HL-60 (cell line): ENCODE measurements around the gene SERPINA3.

Experiments used
- DNase-seq, 2 experiments: peaks; one replicate each; pipeline ENCODE4 v3.0.0-alpha.2; 2010 to 2020; ENCODE audit warnings: low read depth in 1 of 2, low spot score in 1 of 2
- H3K27ac ChIP-seq: fragments of 250-450 bp; sonication (Bioruptor Pico); replicated peaks from 2 replicates; pipeline ENCODE4 v1.5.1; 2020; ENCODE audit warnings: mild to moderate bottlenecking, moderate library complexity
- H3K27me3 ChIP-seq: fragments of 250-450 bp; sonication (Bioruptor Pico); 2 replicates; pipeline ENCODE4 v1.5.1; 2021; ENCODE audit warnings: mild to moderate bottlenecking, moderate library complexity; ENCODE audit not compliant: insufficient read depth, poor library complexity, severe bottlenecking
- H3K4me3 ChIP-seq: replicated peaks from 2 replicates; pipeline ENCODE4 v1.5.1; 2011; ENCODE audit warnings: mild to moderate bottlenecking, control low read depth, low read length; ENCODE audit not compliant: insufficient read depth
- CTCF ChIP-seq: IDR thresholded peaks from one replicate; pipeline ENCODE4 v1.5.1; 2011; ENCODE audit warnings: low read length, control low read depth, inconsistent platforms; ENCODE audit not compliant: insufficient read depth
- GABPA ChIP-seq: IDR thresholded peaks from 2 replicates; pipeline ENCODE4 v1.6.1; 2012; ENCODE audit warnings: low read depth
- POLR2AphosphoS5 ChIP-seq: IDR thresholded peaks from 2 replicates; pipeline ENCODE4 v1.6.1; 2012; ENCODE audit warnings: low read depth
- REST ChIP-seq: IDR thresholded peaks from 2 replicates; pipeline ENCODE4 v1.6.1; 2012; ENCODE audit warnings: low read depth; ENCODE audit not compliant: insufficient replicate concordance
- SPI1 ChIP-seq: IDR thresholded peaks from 2 replicates; pipeline ENCODE4 v1.6.1; 2012; ENCODE audit warnings: low read depth, mild to moderate bottlenecking, borderline replicate concordance

Gene SERPINA3

GRCh38 chr14:94646481-94646880, 34.3 kb downstream of the SERPINA3 start:
- no peak for TF ChIP-seq CTCF
- no peak for TF ChIP-seq POLR2AphosphoS5
- TF ChIP-seq REST = no peak
- no peak for TF ChIP-seq GABPA
- TF ChIP-seq SPI1 = no peak
- Histone ChIP-seq H3K4me3 (no peak overlapping the region), H3K27ac (no peak overlapping the region), H3K27me3 (no peaks in the 10 kb centered on the region)
- no peak for DNase-seq

GRCh38 chr14:94648801-94649200, 36.6 kb downstream of the SERPINA3 start:
- Histone ChIP-seq H3K27ac (no peak overlapping the region), H3K4me3 (no peak overlapping the region), H3K27me3 (no peaks in the 10 kb centered on the region)
- no peak for DNase-seq
- no peak for TF ChIP-seq POLR2AphosphoS5
- TF ChIP-seq GABPA = no peak
- no peak for TF ChIP-seq REST
- no peak for TF ChIP-seq SPI1

GRCh38 chr14:94649543-94650443, 37.6 kb downstream of the SERPINA3 start:
- H3K27ac ChIP-seq = no peak overlapping the region
- no peak overlapping the region for H3K4me3 ChIP-seq
- no peak for TF ChIP-seq GABPA
- no peak for TF ChIP-seq SPI1
- no peak for TF ChIP-seq POLR2AphosphoS5
- TF ChIP-seq REST = no peak
- TF ChIP-seq CTCF = no peak

More at GRCh38 chr14:94649543-94650443, 37.6 kb downstream of the SERPINA3 start:
- no peaks in the 10 kb centered on the region for H3K27me3 ChIP-seq
- DNase-seq = no peak
